Measurements from ENCODE around the gene ECM2.

DNA sequence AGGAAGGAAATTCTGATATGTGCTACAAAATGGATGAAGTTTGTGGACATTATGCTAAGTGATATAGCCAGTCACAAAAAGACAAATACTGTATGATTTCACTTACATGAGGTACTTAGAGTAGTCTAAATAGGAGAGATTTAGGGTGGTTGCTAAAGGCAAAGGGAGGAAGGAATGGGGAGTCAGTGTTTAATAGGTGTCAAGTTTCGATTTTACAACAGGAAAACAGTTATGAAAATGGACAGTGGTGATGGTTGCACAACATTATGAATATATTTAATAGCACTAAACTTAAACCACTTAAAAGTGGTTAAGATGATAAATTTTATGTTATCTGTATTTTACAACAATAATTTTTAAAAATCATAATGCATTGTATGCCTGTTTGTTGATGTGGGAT is 40.4 kb upstream of the ECM2 start:
- TF ChIP-seq CTCF (IDR thresholded peaks at IDR 0.05 in 2 of 3, conservative IDR thresholded peaks at IDR 0.05 in 1 of 3; ENCODE audit: borderline replicate concordance in 1 of 3, insufficient read depth in 1 of 3, low read depth in 2 of 3, low read length in 2 of 3) (no peak), POLR2A (IDR thresholded peaks at IDR 0.05; ENCODE audit: borderline replicate concordance, extremely low read depth, insufficient read depth, insufficient read length) (no peak), POLR2AphosphoS5 (IDR thresholded peaks at IDR 0.05; ENCODE audit: low read depth, low read length) (no peak), REST (IDR thresholded peaks at IDR 0.05; ENCODE audit: low read depth) (no peak), ATF3 (IDR thresholded peaks at IDR 0.05) (no peak), EZH2 (IDR thresholded peaks at IDR 0.05) (no peak), RAD21 (IDR thresholded peaks at IDR 0.05; ENCODE audit: low read depth) (no peak), SIN3A (IDR thresholded peaks at IDR 0.05; ENCODE audit: low read depth) (no peak), EGR1 (IDR thresholded peaks at IDR 0.05; ENCODE audit: low read depth) (no peak), ZNF274 (IDR thresholded peaks at IDR 0.05; ENCODE audit: low read depth, low read length) (no peak), ZBTB33 (IDR thresholded peaks at IDR 0.05; ENCODE audit: extremely low read depth, insufficient replicate concordance, low read length) (no peak), JUND (IDR thresholded peaks at IDR 0.05) (no peak), YY1 (IDR thresholded peaks at IDR 0.05; ENCODE audit: extremely low read depth, insufficient replicate concordance, low read depth, low read length) (no peak)
- TF ChIP-seq, protein P1, sequence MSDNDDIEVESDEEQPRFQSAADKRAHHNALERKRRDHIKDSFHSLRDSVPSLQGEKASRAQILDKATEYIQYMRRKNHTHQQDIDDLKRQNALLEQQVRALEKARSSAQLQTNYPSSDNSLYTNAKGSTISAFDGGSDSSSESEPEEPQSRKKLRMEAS (IDR thresholded peaks at IDR 0.05): no peak

All from HCT116 (cell line).